HFFc6 (cell line): Measurements from ENCODE around the gene CDK2AP2. TPM values are rescaled to one million over a fixed set of nuclear protein-coding genes. Genes with fewer than 3 reads are reported as not detected.
"Not testable (repeated sequence)": the region's sequence is repeated elsewhere in the genome, so short reads cannot be mapped to it uniquely, and the experiment has no call there.

Source experiments
- DNase-seq: peaks from one replicate; pipeline ENCODE4 v3.0.0-alpha.2; 2018
- H3K27ac Mint-ChIP-seq: 2 replicates; pipeline ENCODE4 v1.8.0; 2020; ENCODE audit warnings: mild to moderate bottlenecking, mixed read lengths
- H3K27me3 Mint-ChIP-seq: 2 replicates; pipeline ENCODE4 v1.8.0; 2021; ENCODE audit warnings: mild to moderate bottlenecking, moderate library complexity, mixed read lengths; ENCODE audit not compliant: insufficient read depth
- H3K36me3 Mint-ChIP-seq: 2 replicates; pipeline ENCODE4 v1.8.0; 2021; ENCODE audit warnings: low read depth, mixed read lengths
- H3K4me1 Mint-ChIP-seq: 2 replicates; pipeline ENCODE4 v1.8.0; 2020; ENCODE audit warnings: low read depth, mixed read lengths
- H3K4me3 Mint-ChIP-seq: 2 replicates; pipeline ENCODE4 v1.8.0; 2020; ENCODE audit warnings: mild to moderate bottlenecking, moderate library complexity, mixed read lengths
- H3K9me3 Mint-ChIP-seq: 2 replicates; pipeline ENCODE4 v1.8.0; 2020; ENCODE audit warnings: mild to moderate bottlenecking, mixed read lengths
- CTCF ChIP-seq: fragments of 200-600 bp; sonication (generic); IDR thresholded peaks from 2 replicates; pipeline ENCODE4 v1.5.0; 2021; ENCODE audit warnings: antibody characterized with exemption, mild to moderate bottlenecking
- total RNA-seq, 6 experiments: library from RNA; stranded (reverse); fragmentation: NEBNext Ultra II Directional; extraction: Animal tissue kit (Norgen Biotek cat#: 25700); gene quantifications; 2 replicates in 1 of 6; 3 replicates in 5 of 6; pipeline ENCODE4 v1.2.3, GENCODE V29; 2021

Gene CDK2AP2
- total RNA-seq, 6 experiments from 2014 or later, result 29.3 to 36.0 (median 31.5) TPM

DNA sequence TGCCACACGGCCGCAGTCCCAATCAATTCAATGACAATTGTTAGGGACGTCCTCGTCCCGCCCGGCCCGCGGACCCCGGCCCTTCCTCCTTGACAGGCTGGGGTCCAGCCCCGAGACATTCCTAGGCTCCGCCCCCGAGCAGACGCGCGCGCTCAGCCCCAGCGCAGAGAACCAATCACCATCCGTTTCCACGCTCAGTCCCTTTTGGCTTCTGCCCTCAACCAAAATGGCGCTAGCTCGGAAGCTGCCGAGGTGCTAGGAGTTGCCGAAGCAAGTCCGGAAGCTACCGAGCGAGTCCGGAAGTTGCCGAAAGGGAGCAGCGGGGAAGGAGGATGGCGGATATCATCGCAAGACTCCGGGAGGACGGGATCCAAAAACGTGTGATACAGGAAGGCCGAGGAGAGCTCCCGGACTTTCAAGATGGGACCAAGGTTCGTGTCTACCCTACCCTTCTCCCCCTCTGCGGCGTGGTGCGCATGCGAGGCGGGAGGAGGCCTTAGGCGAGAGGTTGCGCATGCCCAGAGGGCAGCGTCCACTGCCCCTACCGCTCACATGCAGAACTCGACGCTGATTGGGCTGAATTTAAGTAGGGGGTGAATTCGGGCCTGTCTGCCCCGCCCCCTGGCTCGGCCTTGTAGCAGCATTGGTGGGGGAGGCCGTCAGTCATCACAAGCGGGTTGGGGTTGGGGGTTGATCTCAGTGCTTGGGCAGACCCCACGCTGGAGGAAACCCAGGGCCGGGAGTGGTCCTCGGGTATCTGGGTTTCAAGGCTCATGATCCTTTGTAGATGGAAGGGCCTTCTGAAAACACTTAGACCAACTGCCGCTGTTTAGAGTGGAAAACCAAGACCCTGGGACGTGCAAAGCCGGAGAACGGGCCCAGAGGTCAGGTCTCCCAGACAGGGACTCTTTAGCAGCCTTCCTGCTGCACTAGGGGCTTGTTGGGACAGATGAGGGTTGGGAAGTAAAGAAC, 24.8 kb downstream of the CDK2AP2 start, which contains the start of gene AIP:
TSS of gene AIP (plus strand) at position 200 of the 972 bp plus-strand sequence. CDS start at position 333, 133 bp downstream.
- H3K27me3 Mint-ChIP-seq, result peaks cover 2% of the 10 kb centered on the region
- H3K27ac Mint-ChIP-seq, result peak within 1 kb of the TSS; percentile 99
- H3K4me3 Mint-ChIP-seq, result peak within 1 kb of the TSS; percentile 98
- peak; percentile 97 for DNase-seq
- TF ChIP-seq CTCF, result peak; percentile 52
- peaks cover 38% of the 10 kb centered on the region for H3K4me1 Mint-ChIP-seq
- H3K36me3 Mint-ChIP-seq, result peaks cover 24% of the 10 kb centered on the region
- peaks cover 5% of the 10 kb centered on the region; the same call in 1 of the 2 replicates for H3K9me3 Mint-ChIP-seq

DNA sequence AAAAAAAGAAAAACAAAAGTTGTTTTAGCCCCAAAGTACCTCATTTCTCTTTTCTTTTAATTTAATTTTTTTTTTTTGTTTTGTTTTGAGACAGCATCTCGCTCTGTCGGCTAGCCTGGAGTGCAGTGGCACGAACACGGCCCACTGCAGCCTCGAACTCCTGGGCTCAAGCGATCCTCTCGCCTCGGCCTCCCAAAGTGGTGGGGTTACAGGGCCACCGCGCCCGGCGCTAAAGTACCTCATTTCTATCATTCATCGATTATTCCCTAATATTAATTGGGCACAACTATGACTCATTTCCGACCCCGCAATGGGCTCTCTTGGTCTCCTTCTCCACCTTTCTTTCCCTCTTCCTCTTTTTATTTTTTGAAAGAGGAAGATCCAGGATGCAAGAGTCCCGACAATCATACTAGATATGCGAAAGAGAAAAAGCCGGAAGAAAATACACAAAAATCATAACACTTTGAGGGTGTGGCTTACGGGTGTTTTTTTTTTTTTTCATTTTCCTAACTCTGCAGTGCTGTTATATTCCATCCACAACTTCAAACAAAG, 25.6 kb downstream of the CDK2AP2 start:
- H3K4me3 Mint-ChIP-seq, result peak overlapping the region; percentile 98
- peaks cover 38% of the 10 kb centered on the region for H3K4me1 Mint-ChIP-seq
- H3K36me3 Mint-ChIP-seq, result peaks cover 17% of the 10 kb centered on the region
- peaks cover 2% of the 10 kb centered on the region for H3K27me3 Mint-ChIP-seq
- no peak for TF ChIP-seq CTCF
- no peak for DNase-seq
- peaks cover 5% of the 10 kb centered on the region; the same call in 1 of the 2 replicates for H3K9me3 Mint-ChIP-seq
- peak overlapping the region; percentile 99 for H3K27ac Mint-ChIP-seq

- H3K9me3 Mint-ChIP-seq, H3K4me1 Mint-ChIP-seq, H3K27me3 Mint-ChIP-seq, DNase-seq, H3K27ac Mint-ChIP-seq, H3K4me3 Mint-ChIP-seq, H3K36me3 Mint-ChIP-seq: not testable (repeated sequence)
Observed at GRCh38 chr11:67477344-67478050, 30.5 kb downstream of the CDK2AP2 start.

- not testable (repeated sequence) for H3K4me3 Mint-ChIP-seq, H3K4me1 Mint-ChIP-seq, H3K27ac Mint-ChIP-seq, H3K27me3 Mint-ChIP-seq, H3K36me3 Mint-ChIP-seq, DNase-seq, H3K9me3 Mint-ChIP-seq
Observed at GRCh38 chr11:67476692-67477091, 31.3 kb downstream of the CDK2AP2 start.

DNA sequence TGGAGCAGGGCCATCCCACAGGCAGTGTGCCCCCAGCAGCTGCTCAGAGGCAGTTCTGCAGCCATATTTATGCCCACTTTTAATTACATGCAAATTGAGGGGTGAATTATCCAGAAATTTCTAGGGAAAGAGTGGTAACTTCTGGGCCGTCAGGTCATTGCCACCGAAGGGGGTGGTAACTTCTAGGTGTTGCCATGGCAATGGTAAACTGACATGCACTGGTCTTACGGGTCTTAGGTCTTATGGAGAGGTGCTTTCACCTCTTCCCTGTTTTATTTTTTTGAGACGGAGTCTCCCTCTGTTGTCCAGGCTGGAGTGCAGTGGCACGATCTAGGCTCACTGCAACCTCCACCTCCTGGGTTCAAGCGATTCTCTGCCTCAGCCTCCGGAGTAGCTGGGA, 35.1 kb downstream of the CDK2AP2 start:
- Mint-ChIP-seq H3K4me1 (peaks cover 6% of the 10 kb centered on the region; the same call in 1 of the 2 replicates), H3K9me3 (no peaks in the 10 kb centered on the region), H3K36me3 (peaks cover 5% of the 10 kb centered on the region; the same call in 1 of the 2 replicates), H3K27me3 (peaks cover 7% of the 10 kb centered on the region), H3K4me3 (no peak overlapping the region), H3K27ac (no peak overlapping the region)
- no peak for DNase-seq
- TF ChIP-seq CTCF, result no peak

- Mint-ChIP-seq H3K4me1 (peaks cover 8% of the 10 kb centered on the region; the same call in 1 of the 2 replicates), H3K27ac (no peak overlapping the region), H3K9me3 (no peaks in the 10 kb centered on the region), H3K4me3 (no peak overlapping the region; the same call in 1 of the 2 replicates), H3K27me3 (peaks cover 7% of the 10 kb centered on the region), H3K36me3 (peaks cover under 1% of the 10 kb centered on the region; the same call in 1 of the 2 replicates)
- DNase-seq, result no peak
- TF ChIP-seq CTCF, result no peak
Observed at GRCh38 chr11:67470337-67471002, 37.5 kb downstream of the CDK2AP2 start.
